GM12873 (cell line): ENCODE results near the gene UAP1.

Experiments used
- CTCF ChIP-seq: IDR thresholded peaks from 2 replicates; pipeline ENCODE4 v1.5.1; 2012; ENCODE audit warnings: low read depth, mild to moderate bottlenecking, moderate library complexity, low read length, control low read depth; ENCODE audit not compliant: insufficient read depth; ENCODE audit errors: missing control alignments

The UAP1 gene

DNA sequence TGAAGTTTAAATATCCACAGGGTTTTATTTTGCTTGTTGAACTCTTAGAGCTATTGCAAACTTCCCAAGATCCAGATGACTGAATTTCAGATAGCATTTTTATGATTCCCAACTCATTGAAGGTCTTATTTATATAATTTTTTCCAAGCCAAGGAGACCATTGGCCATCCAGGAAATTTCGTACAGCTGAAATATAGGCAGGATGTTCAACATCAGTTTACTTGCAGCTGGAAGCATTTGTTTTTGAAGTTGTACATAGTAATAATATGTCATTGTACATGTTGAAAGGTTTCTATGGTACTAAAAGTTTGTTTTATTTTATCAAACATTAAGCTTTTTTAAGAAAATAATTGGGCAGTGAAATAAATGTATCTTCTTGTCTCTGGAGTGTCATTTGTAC, 37.9 kb downstream of the UAP1 start:
- TF ChIP-seq CTCF = no peak

DNA sequence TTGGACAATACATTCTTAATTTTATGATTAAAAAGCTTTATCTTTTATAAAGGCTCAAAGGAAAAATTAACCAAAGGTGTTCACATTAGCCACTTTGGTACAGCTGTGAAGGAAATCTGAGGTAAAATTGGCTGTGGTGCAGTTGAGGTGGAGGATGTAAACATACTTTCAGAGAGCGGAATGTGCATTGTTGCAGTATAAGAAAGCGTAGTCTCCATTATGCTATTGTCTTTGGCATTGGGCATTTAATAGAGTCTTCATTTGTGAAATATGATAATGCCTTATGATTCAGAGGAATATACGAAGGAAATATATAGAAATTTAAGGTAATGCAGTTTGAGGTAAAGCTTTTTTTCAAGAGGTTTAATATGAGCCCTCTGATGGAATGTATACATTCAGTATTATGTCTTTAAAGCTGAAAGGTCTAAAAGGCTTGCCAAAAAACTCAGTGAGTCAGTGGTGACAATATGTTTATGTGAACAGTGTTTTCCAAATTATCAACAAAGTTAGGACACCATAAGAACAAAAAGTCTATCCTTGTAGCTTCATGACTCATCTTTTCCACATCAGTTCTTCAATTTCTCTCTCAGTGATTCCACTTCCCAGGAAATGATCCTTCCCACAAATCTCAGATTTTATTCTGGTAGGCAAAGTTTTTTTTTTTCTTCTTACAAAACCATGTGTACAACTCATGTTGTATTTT, 43.9 kb downstream of the UAP1 start:
- no peak for TF ChIP-seq CTCF

DNA sequence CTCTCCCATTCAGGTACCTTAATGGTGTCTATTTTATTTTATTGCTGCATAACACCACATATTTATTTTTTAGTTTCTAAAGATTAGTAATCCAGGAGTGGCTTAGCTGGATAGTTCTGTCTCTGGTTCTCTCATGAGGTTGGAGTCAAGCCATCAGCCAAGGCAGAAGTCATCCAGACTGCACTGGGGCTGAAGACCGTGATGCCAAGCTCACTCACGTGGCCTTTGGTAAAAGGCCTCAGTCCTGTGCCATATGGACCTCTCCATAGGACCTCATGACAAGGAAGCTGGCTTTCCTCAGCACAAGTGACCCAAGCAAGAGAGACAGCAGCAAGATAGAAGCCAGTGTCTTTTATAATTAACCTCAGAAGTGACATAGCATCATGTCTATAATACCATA, 47.8 kb downstream of the UAP1 start:
- no peak for TF ChIP-seq CTCF

DNA sequence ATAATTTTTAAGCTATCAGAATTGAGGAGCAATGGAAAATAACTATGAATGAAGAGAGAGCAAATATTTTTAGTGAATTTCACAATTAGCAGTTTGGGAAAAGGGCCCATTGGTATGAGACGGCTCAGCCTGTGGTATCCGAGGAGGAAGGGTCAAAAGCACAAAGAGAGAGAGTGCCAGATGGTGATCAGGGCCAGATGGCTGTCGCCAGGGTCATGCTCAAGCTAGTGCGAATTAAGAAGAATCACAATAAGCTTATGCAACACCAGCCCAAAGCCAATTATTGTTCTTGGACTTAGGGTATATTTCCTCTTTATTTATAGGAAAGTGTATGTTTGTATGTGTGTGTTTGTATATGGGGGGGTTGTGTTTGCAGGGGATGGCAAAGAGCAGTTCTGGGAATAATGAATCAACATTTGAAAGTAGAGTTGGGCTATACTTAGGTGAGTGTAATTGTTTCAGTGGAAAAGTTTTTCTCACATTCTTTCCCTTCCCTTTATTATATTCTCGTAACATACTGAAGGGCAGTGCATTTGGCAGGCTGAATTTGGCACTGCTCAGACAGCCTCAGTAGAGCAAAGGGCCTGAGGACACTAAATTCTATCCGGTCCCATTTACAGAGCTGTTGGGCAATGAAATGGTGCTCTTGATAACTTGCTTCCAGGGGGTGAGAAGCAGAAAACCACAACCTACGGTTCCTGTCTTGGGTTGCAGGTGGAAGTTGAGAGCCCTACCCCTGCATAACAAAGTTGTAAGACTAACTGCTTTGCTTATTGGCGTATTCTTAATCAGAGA, 51.3 kb downstream of the UAP1 start:
- TF ChIP-seq CTCF = no peak

DNA sequence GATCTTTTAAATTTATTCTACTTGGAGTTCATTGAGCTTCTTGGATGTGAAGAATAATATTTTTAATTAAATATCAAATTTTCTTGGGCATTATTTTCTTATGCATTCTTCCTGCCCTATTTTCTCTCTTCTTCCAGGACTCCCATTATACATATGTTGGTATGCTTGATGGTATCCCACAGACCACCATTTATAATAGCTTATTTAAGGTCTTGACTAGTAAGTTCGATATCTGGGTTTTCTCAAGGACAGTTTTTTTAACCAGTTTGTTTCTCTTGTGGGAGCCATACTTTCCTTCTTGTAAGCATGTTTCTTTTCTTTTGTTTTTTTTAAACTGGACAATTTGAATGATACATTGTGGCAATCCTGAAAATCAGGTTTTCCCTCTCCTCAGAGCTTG, 55.3 kb downstream of the UAP1 start:
- no peak for TF ChIP-seq CTCF

- no peak for TF ChIP-seq CTCF
Observed at GRCh38 chr1:162617513-162617912, 56.0 kb downstream of the UAP1 start.

DNA sequence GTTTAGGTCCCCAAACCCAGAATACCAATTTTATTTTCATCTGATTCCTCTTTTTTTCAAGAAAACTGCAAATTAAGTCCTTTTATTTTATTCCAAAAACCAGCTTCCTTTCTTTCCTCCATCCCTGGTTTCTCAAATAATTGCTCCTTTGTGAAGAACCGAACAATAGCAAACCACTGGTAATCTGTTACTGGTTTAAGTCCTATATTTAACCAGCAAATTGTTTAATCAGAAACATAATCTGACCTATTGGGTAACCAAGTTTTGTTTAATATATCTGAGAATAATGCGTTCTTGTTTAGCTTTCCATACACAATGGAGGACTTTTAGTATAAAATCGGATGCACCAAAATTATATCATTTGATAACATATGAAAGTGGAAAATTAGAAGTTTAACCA, 57.6 kb downstream of the UAP1 start:
- no peak for TF ChIP-seq CTCF
